Measurements from ENCODE around the gene ADAMTS10. TPM values are rescaled to one million over a fixed set of nuclear protein-coding genes. Genes with fewer than 3 reads are reported as not detected.
"Not testable (repeated sequence)": the region's sequence is repeated elsewhere in the genome, so short reads cannot be mapped to it uniquely, and the experiment has no call there.

The ADAMTS10 gene
- total RNA-seq, 1 donor from 2014 or later = 19.0 TPM

- not testable (repeated sequence) for DNase-seq (ENCODE audit: low spot score)
Observed at GRCh38 chr19:8564866-8565265, 45.6 kb downstream of the ADAMTS10 start.

GRCh38 chr19:8561075-8561764 is 49.3 kb downstream of the ADAMTS10 start:
- no peak for DNase-seq (ENCODE audit: low spot score)

- no peak for DNase-seq (ENCODE audit: low spot score)
Observed at GRCh38 chr19:8558325-8558724, 52.2 kb downstream of the ADAMTS10 start.

- no peak for DNase-seq (ENCODE audit: low spot score)
Observed at GRCh38 chr19:8557642-8558238, 52.8 kb downstream of the ADAMTS10 start.

GRCh38 chr19:8553729-8554128 is 56.8 kb downstream of the ADAMTS10 start:
- not testable (repeated sequence) for DNase-seq (ENCODE audit: low spot score)

GRCh38 chr19:8552810-8553209 is 57.7 kb downstream of the ADAMTS10 start:
- DNase-seq (ENCODE audit: low spot score) = no peak

- no peak for DNase-seq (ENCODE audit: low spot score)
Observed at GRCh38 chr19:8550070-8550469, 60.4 kb downstream of the ADAMTS10 start.

GRCh38 chr19:8545743-8546142 is 64.8 kb downstream of the ADAMTS10 start:
- DNase-seq (ENCODE audit: low spot score) = no peak

GRCh38 chr19:8544168-8544567 is 66.3 kb downstream of the ADAMTS10 start:
- no peak for DNase-seq (ENCODE audit: low spot score)

- no peak for DNase-seq (ENCODE audit: low spot score)
Observed at GRCh38 chr19:8539621-8540149, 70.8 kb downstream of the ADAMTS10 start.

GRCh38 chr19:8537099-8537498 is 73.4 kb downstream of the ADAMTS10 start:
- no peak for DNase-seq (ENCODE audit: low spot score)

- no peak for DNase-seq (ENCODE audit: low spot score)
Observed at GRCh38 chr19:8536282-8536681, 74.2 kb downstream of the ADAMTS10 start.

GRCh38 chr19:8532225-8532624 is 78.3 kb downstream of the ADAMTS10 start:
- DNase-seq (ENCODE audit: low spot score) = no peak

GRCh38 chr19:8531470-8531869 is 79.0 kb downstream of the ADAMTS10 start:
- no peak for DNase-seq (ENCODE audit: low spot score)

Other genes starting within 250 kb of the ADAMTS10 start
- gene ANGPTL4, start 246.6 kb downstream of the ADAMTS10 start, total RNA-seq = 753 TPM
- gene RAB11B, start 220.4 kb downstream of the ADAMTS10 start, total RNA-seq = 100 TPM
- 101 TPM for gene MARCHF2, start 197.4 kb downstream of the ADAMTS10 start, total RNA-seq
- 145 TPM for gene HNRNPM, start 165.7 kb downstream of the ADAMTS10 start, total RNA-seq
- 4.5 TPM for gene PRAM1, start 108.1 kb downstream of the ADAMTS10 start, total RNA-seq
- gene ZNF414, start 96.5 kb downstream of the ADAMTS10 start, total RNA-seq = 18.5 TPM
- gene MYO1F, start 33.3 kb downstream of the ADAMTS10 start, total RNA-seq = 47.7 TPM
- gene NFILZ, start 19.9 kb upstream of the ADAMTS10 start, total RNA-seq = not detected
- not detected for gene ACTL9, start 88.1 kb upstream of the ADAMTS10 start, total RNA-seq
- not detected for gene OR2Z1, start 110.9 kb upstream of the ADAMTS10 start, total RNA-seq
- gene ZNF558, start 221.6 kb upstream of the ADAMTS10 start, total RNA-seq = 18.5 TPM
- not detected for gene MBD3L1, start 221.7 kb upstream of the ADAMTS10 start, total RNA-seq